ENCODE measurements around the gene PLEKHH2. TPM values are rescaled to one million over a fixed set of nuclear protein-coding genes. Genes with fewer than 3 reads are reported as not detected.
A peak's percentile ranks its signal among the peaks of the same experiment; 100 is the strongest.

PLEKHH2 gene
- total RNA-seq, 1 experiment from 2014 or later = 3.1 TPM

DNA sequence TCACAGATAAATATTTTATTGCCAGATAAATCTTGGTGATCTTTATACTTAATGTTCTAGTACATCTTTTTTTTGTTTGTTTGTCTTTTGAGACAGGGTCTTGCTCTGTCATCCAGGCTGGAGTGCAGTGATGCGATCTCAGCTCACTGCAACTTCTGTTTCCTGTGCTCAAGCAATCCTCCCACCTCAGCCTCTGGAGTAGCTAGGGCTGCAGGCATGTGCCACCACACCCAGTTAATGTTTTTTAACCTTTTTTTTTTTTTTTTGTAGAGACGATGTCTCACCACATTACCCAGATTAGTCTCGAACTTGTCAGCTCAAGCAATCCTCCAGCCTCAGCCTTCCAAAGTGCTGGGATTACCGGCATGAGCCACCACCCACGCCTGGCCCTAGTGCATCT lies 48.3 kb downstream of the PLEKHH2 start:
- no peak overlapping the region for H2BK120ac ChIP-seq (ENCODE audit: low read depth, low read length, poor library complexity, severe bottlenecking)
- H3K4me1 ChIP-seq (ENCODE audit: insufficient read depth, low read length) = no peaks in the 10 kb centered on the region
- H3K4ac ChIP-seq (ENCODE audit: low read depth, low read length) = no peak overlapping the region
- H3K9me3 Mint-ChIP-seq = no peaks in the 10 kb centered on the region
- no peak overlapping the region for H3K23ac ChIP-seq (ENCODE audit: insufficient read length, low read depth, low read length)
- no peak overlapping the region for H3K14ac ChIP-seq (ENCODE audit: insufficient read depth, low read length)
- no peaks in the 10 kb centered on the region for H3K27me3 Mint-ChIP-seq (ENCODE audit: low read depth)
- no peak overlapping the region for H3K4me2 ChIP-seq (ENCODE audit: insufficient read depth, insufficient read length, low read length)
- H2AK5ac ChIP-seq (ENCODE audit: insufficient read length, low read length) = no peak overlapping the region
- H3K4me1 Mint-ChIP-seq = no peaks in the 10 kb centered on the region
- no peak overlapping the region for H3K56ac ChIP-seq (ENCODE audit: insufficient read length, low read depth, low read length)
- H3K4me3 Mint-ChIP-seq = no peak overlapping the region
- no peaks in the 10 kb centered on the region for H4K20me1 ChIP-seq (ENCODE audit: control insufficient read depth, insufficient read depth, insufficient read length)
- no peak overlapping the region for H4K5ac ChIP-seq (ENCODE audit: insufficient read length, low read depth, low read length)
- H3K9me3 ChIP-seq (ENCODE audit: control insufficient read depth, low read depth, low read length) = no peaks in the 10 kb centered on the region
- H2BK20ac ChIP-seq (ENCODE audit: low read depth, low read length, poor library complexity, severe bottlenecking) = no peak overlapping the region
- no peaks in the 10 kb centered on the region for H3K36me3 Mint-ChIP-seq (ENCODE audit: insufficient read depth in 1 of 3, low read depth in 3 of 3)
- TF ChIP-seq, protein P1, sequence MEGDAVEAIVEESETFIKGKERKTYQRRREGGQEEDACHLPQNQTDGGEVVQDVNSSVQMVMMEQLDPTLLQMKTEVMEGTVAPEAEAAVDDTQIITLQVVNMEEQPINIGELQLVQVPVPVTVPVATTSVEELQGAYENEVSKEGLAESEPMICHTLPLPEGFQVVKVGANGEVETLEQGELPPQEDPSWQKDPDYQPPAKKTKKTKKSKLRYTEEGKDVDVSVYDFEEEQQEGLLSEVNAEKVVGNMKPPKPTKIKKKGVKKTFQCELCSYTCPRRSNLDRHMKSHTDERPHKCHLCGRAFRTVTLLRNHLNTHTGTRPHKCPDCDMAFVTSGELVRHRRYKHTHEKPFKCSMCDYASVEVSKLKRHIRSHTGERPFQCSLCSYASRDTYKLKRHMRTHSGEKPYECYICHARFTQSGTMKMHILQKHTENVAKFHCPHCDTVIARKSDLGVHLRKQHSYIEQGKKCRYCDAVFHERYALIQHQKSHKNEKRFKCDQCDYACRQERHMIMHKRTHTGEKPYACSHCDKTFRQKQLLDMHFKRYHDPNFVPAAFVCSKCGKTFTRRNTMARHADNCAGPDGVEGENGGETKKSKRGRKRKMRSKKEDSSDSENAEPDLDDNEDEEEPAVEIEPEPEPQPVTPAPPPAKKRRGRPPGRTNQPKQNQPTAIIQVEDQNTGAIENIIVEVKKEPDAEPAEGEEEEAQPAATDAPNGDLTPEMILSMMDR (conservative IDR thresholded peaks at IDR 0.05) = no peak
- H3K79me1 ChIP-seq (ENCODE audit: insufficient read depth, low read depth, low read length, poor library complexity, severe bottlenecking) = no peaks in the 10 kb centered on the region
- H4K8ac ChIP-seq (replicated peaks; ENCODE audit: insufficient read length, low read depth, low read length) = no peak overlapping the region
- no peak overlapping the region for H3T11ph ChIP-seq (ENCODE audit: low read length)
- H3K23me2 ChIP-seq (ENCODE audit: insufficient read length, low read depth, low read length, poor library complexity, severe bottlenecking) = no peaks in the 10 kb centered on the region
- H3K27me3 ChIP-seq (ENCODE audit: insufficient read depth, low read length) = no peaks in the 10 kb centered on the region
- no peak overlapping the region for H3K27ac ChIP-seq (ENCODE audit: insufficient read length, low read depth, low read length)
- no peak overlapping the region for H2BK12ac ChIP-seq (ENCODE audit: insufficient read length, low read depth, low read length)
- no peaks in the 10 kb centered on the region for H3K79me2 ChIP-seq (ENCODE audit: insufficient read depth, low read length)
- no peak overlapping the region for H2BK5ac ChIP-seq (ENCODE audit: insufficient read length, low read length)
- DNase-seq = no peak
- H3K27ac Mint-ChIP-seq = peak overlapping the region in 1 of 3 experiments; percentile 27; a peak in 1 of 7 replicates
- H3K9ac ChIP-seq (ENCODE audit: extremely low read depth, insufficient read length, low read length) = no peak overlapping the region
- H2AFZ ChIP-seq (ENCODE audit: low read length) = no peak overlapping the region
- no CpG with 5 or more reads among the region's 5 CpGs for WGBS (ENCODE audit: extremely low coverage, insufficient read length, low lambda C conversion rate)
- no peak overlapping the region for H3K18ac ChIP-seq (ENCODE audit: insufficient read length, low read depth, low read length)
- no peak overlapping the region for H2BK15ac ChIP-seq (ENCODE audit: low read depth, low read length)
- H4K91ac ChIP-seq (ENCODE audit: insufficient read length, low read depth, low read length) = no peak overlapping the region

Data from H9 (cell line).